Smooth muscle cell (in vitro differentiated cells): ENCODE measurements around the gene NFATC2. TPM values are rescaled to one million over a fixed set of nuclear protein-coding genes. Genes with fewer than 3 reads are reported as not detected.

Experiments used
- DNase-seq: peaks from one replicate; lab custom pipeline; 2025; ENCODE audit not compliant: unreplicated experiment; lab: John Stamatoyannopoulos, UW
- H2AFZ ChIP-seq: fragments of 200-600 bp; sonication (generic); 2 replicates; pipeline ENCODE4 v1.6.0; 2016; ENCODE audit warnings: antibody characterized with exemption, low read depth, mild to moderate bottlenecking
- H3F3A ChIP-seq: fragments of 200-600 bp; sonication (generic); 2 replicates; pipeline ENCODE4 v1.6.0; 2017; ENCODE audit warnings: antibody characterized with exemption, low read depth
- H3K27ac ChIP-seq: fragments of 200-600 bp; sonication (generic); 2 replicates; pipeline ENCODE4 v1.5.1; 2016; ENCODE audit warnings: low read depth, mild to moderate bottlenecking
- H3K27me3 ChIP-seq: fragments of 200-600 bp; sonication (generic); 2 replicates; pipeline ENCODE4 v1.6.1; 2016; ENCODE audit warnings: low read depth, mild to moderate bottlenecking
- H3K36me3 ChIP-seq: fragments of 200-600 bp; sonication (generic); 2 replicates; pipeline ENCODE4 v1.5.1; 2016; ENCODE audit warnings: low read depth
- H3K4me1 ChIP-seq: fragments of 200-600 bp; sonication (generic); 2 replicates; pipeline ENCODE4 v1.5.1; 2016; ENCODE audit warnings: low read depth
- H3K4me2 ChIP-seq: fragments of 200-600 bp; sonication (generic); 2 replicates; pipeline ENCODE4 v1.6.0; 2016; ENCODE audit warnings: mild to moderate bottlenecking
- H3K4me3 ChIP-seq: fragments of 200-600 bp; sonication (generic); 2 replicates; pipeline ENCODE4 v1.5.1; 2016; ENCODE audit warnings: mild to moderate bottlenecking
- H3K79me2 ChIP-seq: fragments of 200-600 bp; sonication (generic); 2 replicates; pipeline ENCODE4 v1.6.0; 2016; ENCODE audit warnings: low read depth, mild to moderate bottlenecking
- H3K9ac ChIP-seq: fragments of 200-600 bp; sonication (generic); 2 replicates; pipeline ENCODE4 v1.6.0; 2016; ENCODE audit warnings: low read depth
- H3K9me3 ChIP-seq: fragments of 200-600 bp; sonication (generic); replicated peaks from 2 replicates; pipeline ENCODE4 v1.5.1; 2016; ENCODE audit warnings: low read depth
- H4K20me1 ChIP-seq: fragments of 200-600 bp; sonication (generic); 2 replicates; pipeline ENCODE4 v1.6.0; 2016; ENCODE audit warnings: low read depth
- CTCF ChIP-seq: fragments of 200-600 bp; sonication (generic); IDR thresholded peaks from 2 replicates; pipeline ENCODE4 v1.5.1; 2017; ENCODE audit warnings: borderline replicate concordance, mild to moderate bottlenecking, antibody characterized with exemption; ENCODE audit not compliant: insufficient read depth, poor library complexity, severe bottlenecking
- WGBS: methylation state at CpG from one replicate; pipeline ENCODE4 v1.1.7; 2016; ENCODE audit warnings: low lambda C conversion rate; 5-methylcytosine and 5-hydroxymethylcytosine counted together
- polyA plus RNA-seq: library from polyadenylated mRNA; unstranded; fragments of >200 nt; fragmentation: Nextera tagmentation; extraction: Ambion mirVana; gene quantifications from 2 replicates; pipeline ENCODE4 v1.2.1, GENCODE V29; 2016
- total RNA-seq: library from RNA; depleted of rRNA; stranded (reverse); fragments of >200 nt; gene quantifications from 2 replicates; pipeline ENCODE4 v1.2.3, GENCODE V29; 2014

Gene NFATC2
- total and polyA plus RNA-seq, 2 experiments from 2014 or later, result 5.8 to 8.4 TPM

GRCh38 chr20:51460569-51461265 lies 81.8 kb downstream of the NFATC2 start:
- Histone ChIP-seq H3K36me3 (no peaks in the 10 kb centered on the region), H3K4me2 (no peak overlapping the region), H3K27me3 (no peaks in the 10 kb centered on the region), H3K9ac (no peak overlapping the region), H4K20me1 (no peaks in the 10 kb centered on the region), H3K4me3 (no peak overlapping the region), H3K4me1 (peaks cover 11% of the 10 kb centered on the region), H2AFZ (no peak overlapping the region), H3K27ac (no peak overlapping the region), H3K9me3 (no peaks in the 10 kb centered on the region), H3F3A (peaks cover 5% of the 10 kb centered on the region), H3K79me2 (no peaks in the 10 kb centered on the region)
- TF ChIP-seq CTCF, result no peak
- DNase-seq, result no peak
- WGBS, result 82% methylated on average over 13 of the region's 13 CpGs

GRCh38 chr20:51460163-51460562 lies 82.4 kb downstream of the NFATC2 start:
- Histone ChIP-seq H4K20me1 (no peaks in the 10 kb centered on the region), H3K4me1 (peaks cover 11% of the 10 kb centered on the region), H3K36me3 (no peaks in the 10 kb centered on the region), H3K27me3 (no peaks in the 10 kb centered on the region), H3K27ac (no peak overlapping the region), H3K9ac (no peak overlapping the region), H3K79me2 (no peaks in the 10 kb centered on the region), H3F3A (peaks cover 5% of the 10 kb centered on the region), H2AFZ (no peak overlapping the region), H3K9me3 (no peaks in the 10 kb centered on the region), H3K4me2 (no peak overlapping the region), H3K4me3 (no peak overlapping the region)
- WGBS, result 97% methylated on average over 3 of the region's 3 CpGs
- DNase-seq, result no peak
- no peak for TF ChIP-seq CTCF

- peaks cover 3% of the 10 kb centered on the region for H3K36me3 ChIP-seq
- no peak overlapping the region for H3K4me3 ChIP-seq
- H3K79me2 ChIP-seq, result no peaks in the 10 kb centered on the region
- no peak for DNase-seq
- H3K27me3 ChIP-seq, result no peaks in the 10 kb centered on the region
- peaks cover 5% of the 10 kb centered on the region for H3F3A ChIP-seq
- H3K4me1 ChIP-seq, result peaks cover 11% of the 10 kb centered on the region
- no peak overlapping the region for H3K9ac ChIP-seq
- no peak overlapping the region for H2AFZ ChIP-seq
- no peak for TF ChIP-seq CTCF
- WGBS, result 97% methylated on average over 13 of the region's 13 CpGs
- no peak overlapping the region for H3K27ac ChIP-seq
- H3K9me3 ChIP-seq, result no peaks in the 10 kb centered on the region
- no peak overlapping the region for H3K4me2 ChIP-seq
- no peaks in the 10 kb centered on the region for H4K20me1 ChIP-seq
Observed at GRCh38 chr20:51458751-51459439, 83.6 kb downstream of the NFATC2 start.
